T-helper 1 cell (primary cell): ENCODE results near the gene BTN1A1.
A peak's percentile ranks its signal among the peaks of the same experiment; 100 is the strongest.
"Not testable (repeated sequence)": the region's sequence is repeated elsewhere in the genome, so short reads cannot be mapped to it uniquely, and the experiment has no call there.

Experiments
- DNase-seq, 5 donors: peaks; one replicate each; pipeline ENCODE4 v3.0.0-alpha.2; 2012 to 2020

The BTN1A1 gene

GRCh38 chr6:26475823-26476729 is 24.0 kb upstream of the BTN1A1 start:
- no peak for DNase-seq

GRCh38 chr6:26476896-26477295 is 23.2 kb upstream of the BTN1A1 start:
- DNase-seq = no peak

GRCh38 chr6:26477426-26477825 is 22.7 kb upstream of the BTN1A1 start:
- no peak for DNase-seq

- DNase-seq = no peak
Observed at GRCh38 chr6:26478100-26478984, 21.8 kb upstream of the BTN1A1 start.

- no peak for DNase-seq
Observed at GRCh38 chr6:26478985-26479278, 21.2 kb upstream of the BTN1A1 start.

DNA sequence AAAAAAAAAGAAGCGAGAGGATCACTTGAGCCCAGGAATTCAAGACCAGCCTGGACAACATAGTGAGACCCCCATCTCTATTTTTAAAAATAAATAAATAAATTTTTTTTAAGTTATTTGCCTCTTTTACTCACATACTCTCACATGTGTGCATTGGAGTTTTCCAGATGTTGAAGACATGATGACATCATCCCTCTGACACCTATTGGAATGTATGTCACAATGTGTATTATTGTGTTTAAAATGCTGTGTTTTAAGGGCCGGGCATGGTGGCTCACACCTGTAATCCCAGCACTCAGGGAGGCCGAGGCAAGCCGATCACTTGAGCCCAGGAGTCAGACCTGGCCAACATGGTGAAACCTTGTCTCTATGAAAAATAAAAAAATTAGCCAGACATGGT is 17.8 kb upstream of the BTN1A1 start:
- DNase-seq = no peak

DNA sequence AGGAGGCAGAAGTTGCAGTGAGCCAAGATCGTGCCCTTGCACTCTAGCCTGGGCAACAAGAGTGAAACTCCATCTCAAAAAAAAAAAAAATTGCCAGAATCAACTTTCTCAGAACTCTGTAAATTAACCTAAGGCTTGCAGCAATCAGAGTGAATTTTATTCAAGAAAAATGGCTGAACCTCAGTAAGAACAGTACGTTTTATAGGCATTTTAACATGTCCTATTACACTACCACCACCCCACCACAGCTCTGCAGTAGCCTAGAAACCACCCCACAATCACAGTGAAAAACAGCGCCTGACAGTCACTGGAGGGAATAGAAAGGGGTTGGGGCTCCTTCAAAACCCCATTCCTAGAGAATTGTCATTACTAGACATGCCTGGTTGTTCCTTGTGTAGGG is 16.4 kb upstream of the BTN1A1 start:
- no peak for DNase-seq

GRCh38 chr6:26484161-26484560 is 15.9 kb upstream of the BTN1A1 start:
- DNase-seq = no peak

- no peak for DNase-seq
Observed at GRCh38 chr6:26485112-26485780, 14.9 kb upstream of the BTN1A1 start.

- DNase-seq = no peak
Observed at GRCh38 chr6:26486358-26486757, 13.7 kb upstream of the BTN1A1 start.

GRCh38 chr6:26487466-26487865 is 12.6 kb upstream of the BTN1A1 start:
- no peak for DNase-seq

DNA sequence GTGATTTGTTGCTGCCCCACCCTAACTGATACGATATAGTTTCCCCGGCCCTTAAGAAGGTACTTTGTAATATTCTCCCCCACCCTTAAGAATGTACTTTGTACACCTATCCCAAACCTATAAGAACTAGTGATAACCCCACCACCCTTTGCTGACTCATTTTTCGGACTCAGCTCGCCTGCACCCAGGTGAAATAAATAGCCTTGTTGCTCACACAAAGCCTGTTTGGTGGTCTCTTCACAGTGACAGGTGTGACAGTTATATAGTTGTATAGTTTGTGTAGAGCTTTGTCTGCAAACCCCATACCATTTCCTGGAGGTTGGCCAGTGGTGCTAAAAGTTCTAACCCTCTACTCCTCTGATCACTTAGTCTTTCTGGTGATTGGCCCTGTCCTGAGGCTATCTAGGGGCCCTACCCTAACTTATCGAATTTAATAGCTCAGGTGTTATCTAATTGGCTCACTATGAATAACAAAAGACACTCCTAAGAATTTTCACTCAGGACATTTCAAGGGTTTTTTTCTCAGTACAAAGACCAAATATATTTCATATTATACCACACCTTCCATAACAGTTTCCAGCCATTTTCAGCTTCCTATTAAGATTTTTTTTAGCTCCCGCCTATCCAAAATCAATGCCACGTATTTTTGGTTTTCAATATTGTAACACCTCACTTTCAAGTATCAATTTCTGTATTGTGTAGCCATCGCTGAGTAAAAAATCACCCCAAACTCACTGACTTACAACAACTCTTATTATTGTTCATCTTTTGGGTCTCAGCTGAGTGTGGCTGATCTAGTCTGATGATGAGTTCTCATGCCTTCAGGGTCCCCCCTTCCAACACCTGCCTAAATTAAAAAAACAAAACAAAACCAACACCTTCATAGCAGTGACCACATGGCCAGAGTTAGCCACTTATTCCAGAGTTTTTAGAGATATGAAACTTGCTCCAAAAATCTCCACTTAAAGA is 9.8 kb upstream of the BTN1A1 start:
- DNase-seq = no peak

- no peak for DNase-seq
Observed at GRCh38 chr6:26491604-26492003, 8.5 kb upstream of the BTN1A1 start.

- peak in 1 of 5 donors; percentile 17 for DNase-seq
Observed at GRCh38 chr6:26493258-26493657, 6.8 kb upstream of the BTN1A1 start.

DNA sequence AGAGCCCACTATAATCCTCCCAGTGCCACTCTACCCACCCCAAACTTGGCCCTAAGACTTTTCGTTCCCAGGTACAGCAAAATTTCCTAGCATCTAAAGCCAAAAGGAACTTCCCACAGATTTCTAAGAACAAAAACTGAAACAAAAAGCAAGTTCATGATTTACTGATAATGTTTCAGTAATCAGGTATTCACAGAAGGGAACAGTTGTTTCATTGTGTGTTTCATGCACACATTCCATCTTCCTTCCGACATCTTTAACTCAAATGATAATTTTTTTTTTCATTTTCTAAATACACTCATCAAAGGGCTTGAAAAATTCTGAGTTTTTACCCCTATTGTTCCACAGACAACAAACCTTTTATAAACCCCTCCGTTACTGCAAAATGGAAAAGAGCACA is 6.0 kb upstream of the BTN1A1 start:
- no peak for DNase-seq

DNA sequence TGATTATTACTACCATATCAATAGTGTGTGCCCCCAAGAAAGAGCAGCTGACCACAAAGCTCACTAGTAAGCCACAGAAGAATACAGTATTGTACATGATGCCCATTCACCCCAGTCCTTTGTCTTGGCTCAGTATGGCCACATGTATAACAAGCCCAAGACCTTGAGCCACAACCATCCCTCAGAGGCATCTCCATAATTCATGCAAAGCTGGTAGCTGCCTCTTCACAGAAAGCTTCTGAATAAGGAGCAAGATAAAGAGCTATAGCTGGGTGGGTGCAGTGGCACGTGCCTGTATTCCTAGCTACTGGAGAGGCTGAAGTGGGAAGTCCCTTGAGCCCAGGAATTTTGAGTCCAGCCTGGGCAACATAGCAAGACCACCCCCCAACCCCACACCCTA is 4.8 kb upstream of the BTN1A1 start:
- DNase-seq = no peak

GRCh38 chr6:26497610-26498009 is 2.5 kb upstream of the BTN1A1 start:
- DNase-seq = no peak

- DNase-seq = peak in 4 of 5 donors; percentile 16 to 42 (median 17)
Observed at GRCh38 chr6:26501482-26501986, 1.4 kb downstream of the BTN1A1 start.

DNA sequence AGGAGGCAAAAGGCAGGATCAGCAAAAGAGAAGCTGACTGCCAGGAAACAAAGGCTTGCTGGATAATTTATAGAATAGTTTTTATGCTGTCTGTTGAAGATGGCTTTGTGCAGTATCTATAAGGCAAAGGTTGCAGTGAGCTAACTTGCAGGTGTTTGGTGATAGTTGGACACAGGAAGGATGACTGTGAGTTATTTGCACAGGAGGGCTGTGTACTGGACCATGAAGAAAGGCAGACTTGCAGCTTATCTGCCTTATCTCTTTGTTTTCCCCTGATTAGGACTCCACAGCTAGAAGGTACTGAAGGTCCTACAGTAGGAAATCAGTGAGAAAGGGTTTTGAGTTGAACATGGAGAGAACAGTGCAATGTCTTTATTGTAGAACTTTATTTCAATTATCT is 2.1 kb downstream of the BTN1A1 start:
- no peak for DNase-seq

DNA sequence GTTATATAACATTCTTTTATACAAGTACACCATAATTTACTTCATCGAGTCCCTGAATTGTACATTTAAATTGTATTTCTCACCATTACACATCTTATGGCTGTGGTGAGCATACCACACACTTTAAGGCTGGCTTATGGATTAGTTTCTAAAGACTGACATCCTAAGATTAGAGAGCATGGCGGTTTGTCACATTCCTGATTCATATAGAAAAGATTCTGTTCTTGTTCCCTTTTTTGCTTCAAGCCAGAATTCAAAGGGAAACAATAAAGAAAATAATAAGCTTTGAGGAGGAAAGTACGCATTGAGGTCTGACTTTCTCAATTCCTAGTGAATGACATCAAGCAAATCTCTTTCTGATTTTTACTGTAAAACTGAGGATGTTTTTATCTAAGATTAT is 2.5 kb downstream of the BTN1A1 start:
- no peak for DNase-seq

DNA sequence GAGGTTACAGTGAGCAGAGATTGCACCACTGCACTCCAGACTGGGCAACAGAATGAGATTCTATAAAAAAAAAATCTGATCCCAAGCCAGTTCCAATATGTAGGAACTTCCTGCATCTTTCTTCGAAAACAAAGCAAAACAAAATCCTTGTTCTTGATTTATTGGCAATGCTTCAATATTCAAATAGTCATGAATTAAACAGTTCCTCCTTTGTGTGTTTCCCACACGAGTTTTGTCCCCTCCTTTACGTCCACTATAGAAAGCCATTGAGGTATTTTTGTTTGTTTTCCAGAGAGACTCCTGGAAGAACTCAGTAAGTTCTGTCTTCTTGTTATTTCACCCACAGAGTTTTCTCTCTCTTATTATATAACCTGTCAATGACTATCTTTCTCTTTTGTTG is 7.6 kb downstream of the BTN1A1 start:
- DNase-seq = no peak

DNA sequence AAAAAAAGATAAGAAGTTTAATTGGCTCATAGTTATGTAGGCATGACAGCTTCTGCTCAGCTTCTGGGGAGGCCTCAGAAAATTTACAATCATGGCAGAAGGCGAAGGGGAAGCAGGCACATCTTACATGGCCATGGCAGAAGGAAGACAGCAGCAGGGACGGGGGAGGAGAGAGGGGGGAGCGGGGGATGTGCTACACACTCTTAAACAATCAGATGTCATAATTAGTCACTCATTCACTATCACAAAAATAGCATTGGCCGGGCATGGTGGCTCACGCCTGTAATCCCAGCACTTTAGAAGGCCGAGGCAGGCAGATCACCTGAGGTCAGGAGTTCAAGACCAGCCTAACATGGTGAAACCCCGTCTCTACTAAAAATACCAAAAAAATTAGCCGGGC is 10.9 kb downstream of the BTN1A1 start:
- not testable (repeated sequence) for DNase-seq
